ENCODE results near the gene RHBDD3.

DNA sequence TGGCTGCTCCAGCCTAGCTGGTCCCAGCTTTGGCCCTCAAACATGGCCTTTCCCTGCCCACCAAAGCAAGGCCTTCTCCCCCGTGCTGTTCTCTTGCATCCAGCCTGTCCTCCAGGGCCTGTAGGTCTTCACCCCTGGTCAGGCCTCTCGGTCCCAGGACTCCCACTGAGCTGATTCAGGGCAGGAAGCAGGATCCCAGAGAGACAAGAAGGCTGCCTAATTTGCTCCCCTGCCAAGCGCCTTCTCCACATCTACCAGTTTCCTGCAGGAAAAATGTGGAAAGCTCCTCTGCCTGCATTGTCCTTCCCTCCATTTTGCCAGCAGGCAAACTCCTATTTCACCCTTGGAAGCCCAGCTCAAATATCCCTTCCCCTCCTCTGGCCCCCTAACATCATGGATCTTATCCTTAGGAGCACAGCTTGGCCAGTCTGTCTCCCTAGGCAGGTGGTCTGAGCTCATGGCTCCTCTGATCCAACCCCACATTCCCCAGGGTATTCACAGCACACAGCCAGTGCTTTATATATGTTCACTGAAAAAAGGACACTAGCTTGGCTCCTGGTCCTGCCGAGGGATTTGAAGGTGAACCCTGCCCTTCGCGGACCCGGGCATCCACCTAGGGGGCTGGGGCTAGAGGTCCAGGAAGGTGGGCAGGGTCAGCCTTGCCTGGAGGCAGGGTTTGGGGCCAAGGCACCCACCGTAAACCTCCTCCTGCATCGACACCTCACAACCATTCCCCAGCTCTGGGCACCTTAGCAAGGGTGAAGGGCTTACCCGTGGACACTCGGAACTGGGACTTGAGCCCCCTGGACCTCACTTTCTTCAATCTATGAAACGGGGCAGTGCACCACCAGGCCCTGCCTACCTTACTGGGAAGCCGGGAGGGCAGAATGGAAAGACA, 968 bp downstream of the RHBDD3 start:
- TF ChIP-seq SP1 (IDR thresholded peaks at IDR 0.05; ENCODE audit: low read depth, low read length) (no peak), MAFK (IDR thresholded peaks at IDR 0.05; ENCODE audit: low read depth, low read length) (no peak)
- TF ChIP-seq, protein P1, sequence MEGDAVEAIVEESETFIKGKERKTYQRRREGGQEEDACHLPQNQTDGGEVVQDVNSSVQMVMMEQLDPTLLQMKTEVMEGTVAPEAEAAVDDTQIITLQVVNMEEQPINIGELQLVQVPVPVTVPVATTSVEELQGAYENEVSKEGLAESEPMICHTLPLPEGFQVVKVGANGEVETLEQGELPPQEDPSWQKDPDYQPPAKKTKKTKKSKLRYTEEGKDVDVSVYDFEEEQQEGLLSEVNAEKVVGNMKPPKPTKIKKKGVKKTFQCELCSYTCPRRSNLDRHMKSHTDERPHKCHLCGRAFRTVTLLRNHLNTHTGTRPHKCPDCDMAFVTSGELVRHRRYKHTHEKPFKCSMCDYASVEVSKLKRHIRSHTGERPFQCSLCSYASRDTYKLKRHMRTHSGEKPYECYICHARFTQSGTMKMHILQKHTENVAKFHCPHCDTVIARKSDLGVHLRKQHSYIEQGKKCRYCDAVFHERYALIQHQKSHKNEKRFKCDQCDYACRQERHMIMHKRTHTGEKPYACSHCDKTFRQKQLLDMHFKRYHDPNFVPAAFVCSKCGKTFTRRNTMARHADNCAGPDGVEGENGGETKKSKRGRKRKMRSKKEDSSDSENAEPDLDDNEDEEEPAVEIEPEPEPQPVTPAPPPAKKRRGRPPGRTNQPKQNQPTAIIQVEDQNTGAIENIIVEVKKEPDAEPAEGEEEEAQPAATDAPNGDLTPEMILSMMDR (IDR thresholded peaks at IDR 0.05; ENCODE audit: control extremely low read depth in 1 of 3, insufficient read depth in 1 of 3, low read depth in 1 of 3, low read length in 3 of 3): no peak
